Aorta (tissue), 5 donors: Measurements from ENCODE around the gene FOXC2. TPM values are rescaled to one million over a fixed set of nuclear protein-coding genes. Genes with fewer than 3 reads are reported as not detected.
A peak's percentile ranks its signal among the peaks of the same experiment; 100 is the strongest.

Experiments
- ATAC-seq: fragments of 200-7000 bp; cut with Tn5 transposase; one replicate; pipeline ENCODE4 v1.9.1; 2022; ENCODE audit warnings: moderate library complexity; ENCODE audit not compliant: low FRiP score
- DNase-seq, 2 donors: peaks; one replicate each; pipeline ENCODE4 v3.0.0-alpha.2; 2020
- H3K27ac ChIP-seq, 2 donors: one replicate each; pipeline ENCODE4 v1.5.1; 2013; ENCODE audit warnings: low read length in 2 of 2, mild to moderate bottlenecking in 2 of 2, moderate library complexity in 2 of 2, control low read depth in 1 of 2, inconsistent platforms in 1 of 2, low read depth in 1 of 2
- H3K27me3 ChIP-seq, 2 donors: one replicate each; pipeline ENCODE4 v1.6.1; 2013; ENCODE audit warnings: control low read depth in 1 of 2, low read length in 1 of 2, mild to moderate bottlenecking in 1 of 2, moderate library complexity in 1 of 2; ENCODE audit not compliant: insufficient read depth in 2 of 2, control insufficient read depth in 1 of 2
- H3K36me3 ChIP-seq, 2 donors: one replicate each; pipeline ENCODE4 v1.6.1; 2013; ENCODE audit warnings: control low read depth in 1 of 2, low read length in 1 of 2, mild to moderate bottlenecking in 1 of 2; ENCODE audit not compliant: insufficient read depth in 2 of 2, control insufficient read depth in 1 of 2
- H3K4me1 ChIP-seq, 2 donors: one replicate each; pipeline ENCODE4 v1.6.1; 2013; ENCODE audit warnings: low read length in 2 of 2, control low read depth in 1 of 2, mild to moderate bottlenecking in 1 of 2, moderate library complexity in 1 of 2; ENCODE audit not compliant: insufficient read depth in 2 of 2, control insufficient read depth in 1 of 2
- H3K4me3 ChIP-seq, 2 donors: one replicate each; pipeline ENCODE4 v1.5.1; 2013; ENCODE audit warnings: low read length in 2 of 2, control low read depth in 1 of 2, mild to moderate bottlenecking in 1 of 2
- H3K9me3 ChIP-seq: one replicate; pipeline ENCODE4 v1.6.1; 2013; ENCODE audit warnings: mild to moderate bottlenecking, low read length; ENCODE audit not compliant: control insufficient read depth
- WGBS, 2 donors: extraction: QIAGEN DNeasy Blood & Tissue Kit; methylation state at CpG; one replicate each; pipeline ENCODE4 v1.1.7; 2013; 5-methylcytosine and 5-hydroxymethylcytosine counted together
- intact Hi-C, 2 donors: fragments of 100-400 bp; cut with DNase I; formaldehyde crosslinking; loops; one replicate each; pipeline versions ENCODE4 v1.14.2 to v1.15.0; 2022
- polyA plus RNA-seq, 2 donors: library from polyadenylated mRNA; stranded (reverse); fragments of 200-250 nt; gene quantifications; one replicate each; pipeline ENCODE4 v1.2.3, GENCODE V29; 2013
- total RNA-seq, 2 donors: library from RNA; stranded (reverse); fragmentation: NEBNext Ultra II Directional; extraction: Animal tissue kit (Norgen Biotek cat#: 25700); gene quantifications; one replicate each; pipeline ENCODE4 v1.2.1, GENCODE V29; 2021
- donor health status: healthy with polysubstance abuse.
- donor health status: Bipolar disorder and iron deficiency.
- donor health status: DM: no; HTN: no; CAD: no.
- donor health status: DM: no; HTN: no; CAD: no.
- donor health status: DM: yes; HTN: yes; CAD: no.

FOXC2 gene
- total and polyA plus RNA-seq, 4 donors = 8.6 to 45.4 (median 25.9) TPM

GRCh38 chr16:86531191-86531545 lies 35.5 kb upstream of the FOXC2 start:
- Histone ChIP-seq H3K27me3 (no peaks in the 10 kb centered on the region), H3K27ac (no peak overlapping the region), H3K4me3 (no peak overlapping the region), H3K4me1 (no peaks in the 10 kb centered on the region), H3K36me3 (no peaks in the 10 kb centered on the region), H3K9me3 (no peaks in the 10 kb centered on the region)
- DNase-seq (peak in 1 of 2 donors; percentile 80), ATAC-seq (no peak)
- 42 to 59% methylated on average over 5 to 7 of the region's 7 CpGs for WGBS, 2 donors
- intact Hi-C loops = no loop called here

GRCh38 chr16:86531641-86532525 lies 34.7 kb upstream of the FOXC2 start:
- H3K4me3 ChIP-seq = no peak overlapping the region
- ATAC-seq (peak; percentile 34), DNase-seq (peak in 1 of 2 donors; percentile 74)
- intact Hi-C loops = no loop called here
- no peaks in the 10 kb centered on the region for H3K9me3 ChIP-seq
- no peaks in the 10 kb centered on the region for H3K36me3 ChIP-seq
- no peak overlapping the region for H3K27ac ChIP-seq
- WGBS, 2 donors = 93 to 94% methylated on average over 48 to 49 of the region's 49 CpGs
- H3K27me3 ChIP-seq = no peaks in the 10 kb centered on the region
- no peaks in the 10 kb centered on the region for H3K4me1 ChIP-seq

DNA sequence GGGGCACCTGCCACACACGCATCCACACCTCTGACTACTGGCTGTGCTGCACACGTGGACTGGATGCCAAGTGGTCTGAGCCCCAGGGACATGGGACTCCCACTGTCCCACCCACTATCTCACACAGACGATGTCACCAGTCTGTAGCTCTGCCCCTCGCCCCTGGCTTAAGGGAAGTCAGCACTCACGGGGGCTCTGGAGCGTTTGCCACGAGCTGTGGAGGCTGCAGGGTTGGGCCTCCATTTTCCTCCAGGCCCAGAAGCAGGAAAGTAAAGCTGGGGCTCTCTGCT lies 34.2 kb upstream of the FOXC2 start:
- peak in 1 of 2 donors; percentile 60 for DNase-seq
- no peak for ATAC-seq
- intact Hi-C loops = no loop called here
- H3K4me1 ChIP-seq = no peaks in the 10 kb centered on the region
- WGBS, 2 donors = 93 to 95% methylated on average over 7 of the region's 7 CpGs
- H3K9me3 ChIP-seq = no peaks in the 10 kb centered on the region
- H3K27me3 ChIP-seq = no peaks in the 10 kb centered on the region
- no peaks in the 10 kb centered on the region for H3K36me3 ChIP-seq
- H3K4me3 ChIP-seq = no peak overlapping the region
- no peak overlapping the region for H3K27ac ChIP-seq

- ATAC-seq = no peak
- Histone ChIP-seq H3K27me3 (no peaks in the 10 kb centered on the region), H3K4me1 (no peaks in the 10 kb centered on the region), H3K36me3 (no peaks in the 10 kb centered on the region), H3K9me3 (no peaks in the 10 kb centered on the region), H3K4me3 (no peak overlapping the region), H3K27ac (no peak overlapping the region)
- intact Hi-C loops = no loop called here
- 95 to 98% methylated on average over 8 of the region's 8 CpGs for WGBS, 2 donors
- peak in 1 of 2 donors; percentile 17 for DNase-seq
These were observed 33.6 kb upstream of the FOXC2 start for GRCh38 chr16:86533076-86533475.

GRCh38 chr16:86533767-86534351 lies 32.8 kb upstream of the FOXC2 start:
- no peak for ATAC-seq
- DNase-seq = peak in 1 of 2 donors; percentile 36
- H3K4me1 ChIP-seq = no peaks in the 10 kb centered on the region
- no peaks in the 10 kb centered on the region for H3K36me3 ChIP-seq
- H3K9me3 ChIP-seq = no peaks in the 10 kb centered on the region
- intact Hi-C loops = no loop called here
- no peak overlapping the region for H3K27ac ChIP-seq
- no peak overlapping the region for H3K4me3 ChIP-seq
- H3K27me3 ChIP-seq = no peaks in the 10 kb centered on the region
- 90% methylated on average over 8 of the region's 8 CpGs for WGBS, 2 donors

- H3K36me3 ChIP-seq = peaks cover 0 to 6% of the 10 kb centered on the region in 2 donors
- ATAC-seq = no peak
- intact Hi-C loops = no loop called here
These were observed 31.6 kb upstream of the FOXC2 start for GRCh38 chr16:86534779-86535615.

DNA sequence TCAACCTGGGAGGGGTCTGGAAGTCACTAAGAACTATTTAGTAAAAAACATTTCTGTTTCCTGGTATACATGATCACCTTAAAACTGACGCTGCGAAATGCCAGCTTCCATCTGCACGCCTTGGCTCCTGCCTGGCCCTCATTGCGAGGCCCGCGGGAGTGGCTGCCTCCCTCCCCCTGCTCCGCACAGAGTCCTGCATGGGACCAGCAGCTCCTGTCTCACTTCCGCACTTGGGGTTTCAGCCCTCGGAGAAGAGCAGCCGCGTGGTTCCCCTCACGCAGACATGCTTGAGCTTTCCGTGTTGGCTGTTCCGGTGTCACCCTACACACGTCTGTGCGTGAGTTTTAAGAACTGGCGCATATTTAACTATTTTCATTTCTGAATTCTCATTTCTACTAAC lies 30.0 kb upstream of the FOXC2 start:
- DNase-seq = peak in 1 of 2 donors; percentile 39
- Histone ChIP-seq H3K27me3 (no peaks in the 10 kb centered on the region), H3K9me3 (no peaks in the 10 kb centered on the region), H3K36me3 (peaks cover 0 to 9% of the 10 kb centered on the region in 2 donors), H3K4me1 (no peaks in the 10 kb centered on the region), H3K27ac (no peak overlapping the region), H3K4me3 (no peak overlapping the region)
- intact Hi-C loops = no loop called here
- 95 to 97% methylated on average over 17 of the region's 17 CpGs for WGBS, 2 donors
- ATAC-seq = no peak

More at GRCh38 chr16:86534779-86535615, 31.6 kb upstream of the FOXC2 start:
- Histone ChIP-seq H3K4me1 (no peaks in the 10 kb centered on the region), H3K9me3 (no peaks in the 10 kb centered on the region), H3K27me3 (no peaks in the 10 kb centered on the region), H3K27ac (no peak overlapping the region), H3K4me3 (no peak overlapping the region)
- WGBS, 2 donors = 83 to 86% methylated on average over 18 of the region's 18 CpGs
- peak in 1 of 2 donors; percentile 38 for DNase-seq

DNA sequence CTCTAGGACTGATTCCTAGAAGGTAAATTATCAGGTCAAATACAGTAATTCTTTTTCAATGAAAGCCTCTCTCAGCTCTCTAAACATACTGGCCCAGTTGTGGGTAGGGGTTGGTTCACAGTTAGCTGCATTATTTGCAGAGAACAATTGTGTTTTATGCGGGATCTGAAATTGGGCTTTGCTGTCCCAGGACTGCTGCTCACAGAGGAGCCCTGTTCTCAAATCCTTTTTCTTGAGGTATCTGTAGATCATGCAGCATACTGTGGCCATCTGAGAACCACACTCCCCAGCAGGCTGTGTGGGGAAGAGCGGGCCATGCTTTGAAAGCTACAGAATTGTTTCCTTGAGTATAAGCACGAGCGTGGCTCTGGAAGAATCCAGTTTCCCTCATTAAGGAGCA lies 29.1 kb upstream of the FOXC2 start:
- no peaks in the 10 kb centered on the region for H3K4me1 ChIP-seq
- peaks cover 0 to 11% of the 10 kb centered on the region in 2 donors for H3K36me3 ChIP-seq
- no peak overlapping the region for H3K4me3 ChIP-seq
- H3K9me3 ChIP-seq = no peaks in the 10 kb centered on the region
- ATAC-seq (no peak), DNase-seq (no peak)
- no peaks in the 10 kb centered on the region for H3K27me3 ChIP-seq
- intact Hi-C loops = no loop called here
- H3K27ac ChIP-seq = no peak overlapping the region
- 95 to 97% methylated on average over 4 of the region's 4 CpGs for WGBS, 2 donors
